ENCODE measurements around the gene CLDN24. TPM values are rescaled to one million over a fixed set of nuclear protein-coding genes. Genes with fewer than 3 reads are reported as not detected.

The CLDN24 gene
- total RNA-seq, 1 donor from 2014 or later = not detected

DNA sequence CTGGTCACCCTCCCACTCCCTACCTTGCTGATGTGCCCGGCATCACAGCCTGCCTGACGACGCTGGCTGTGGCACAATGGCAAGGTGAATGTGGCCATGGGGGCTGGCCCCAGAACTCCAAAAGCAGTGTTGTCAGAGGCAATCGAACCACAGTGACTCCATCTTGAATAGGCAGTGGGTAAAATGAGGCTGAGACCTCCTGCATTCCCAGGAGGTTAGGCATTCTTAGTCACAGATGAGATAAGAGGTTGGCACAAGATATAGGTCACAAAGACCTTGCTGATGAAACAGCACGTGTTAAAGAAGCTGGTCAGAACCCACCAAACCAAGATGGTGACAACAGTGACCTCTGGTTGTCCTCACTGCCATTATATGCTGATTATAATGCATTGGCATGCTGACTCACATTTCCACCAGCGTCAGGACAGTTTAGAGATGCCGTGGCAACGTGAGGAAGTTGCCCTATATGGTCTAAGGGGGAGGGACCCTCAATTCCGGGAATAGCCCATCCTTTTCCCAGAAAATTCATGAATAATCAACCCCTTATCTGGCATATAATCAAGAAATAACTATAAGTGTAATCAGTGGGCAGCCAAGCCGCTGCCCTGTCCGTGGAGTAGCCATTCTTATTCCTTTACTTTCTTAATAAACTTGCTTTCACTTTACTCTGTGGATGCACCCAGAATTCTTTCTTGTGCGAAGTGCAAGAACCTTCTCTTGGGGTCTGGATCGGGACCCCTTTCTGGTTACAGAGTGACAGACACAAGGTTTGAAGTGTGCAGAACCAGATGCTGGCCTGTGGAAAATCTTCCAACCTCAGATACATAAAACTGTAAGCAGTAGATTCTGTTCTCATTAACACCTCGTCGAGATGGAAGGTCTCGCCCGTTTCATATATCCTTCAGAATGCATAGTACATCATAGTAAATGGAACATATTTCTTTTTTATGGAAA is 26.8 kb upstream of the CLDN24 start:
- ATAC-seq = no peak
- DNase-seq (ENCODE audit: low spot score) = peak; percentile 17
- intact Hi-C loops (cut with DNase I) = no loop called here

GRCh38 chr4:183348136-183348535 is 25.9 kb upstream of the CLDN24 start:
- intact Hi-C loops (cut with DNase I) = no loop called here
- DNase-seq (ENCODE audit: low spot score) (peak; percentile 31), ATAC-seq (no peak)

DNA sequence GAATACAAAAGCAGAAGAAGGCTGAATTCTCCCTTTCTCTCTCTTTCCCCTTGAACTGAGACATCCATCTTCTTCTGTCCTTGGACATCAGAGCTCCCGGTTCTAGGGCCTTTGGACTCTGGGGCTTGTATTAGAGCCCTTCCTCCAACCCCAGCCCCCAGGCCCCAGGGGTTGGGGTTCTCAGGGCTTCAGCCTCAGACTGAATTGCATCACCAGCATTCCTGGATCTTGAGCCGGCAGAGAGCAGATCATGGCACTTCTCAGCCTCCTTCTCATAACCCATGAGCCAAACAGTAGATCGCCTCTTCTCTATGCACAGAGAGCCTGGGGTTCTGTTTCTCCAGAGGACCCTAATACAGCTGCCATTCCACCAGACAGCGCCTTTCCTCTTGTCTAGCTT is 25.3 kb upstream of the CLDN24 start:
- intact Hi-C loops (cut with DNase I) = no loop called here
- peak; percentile 13 for DNase-seq (ENCODE audit: low spot score)
- no peak for ATAC-seq

DNA sequence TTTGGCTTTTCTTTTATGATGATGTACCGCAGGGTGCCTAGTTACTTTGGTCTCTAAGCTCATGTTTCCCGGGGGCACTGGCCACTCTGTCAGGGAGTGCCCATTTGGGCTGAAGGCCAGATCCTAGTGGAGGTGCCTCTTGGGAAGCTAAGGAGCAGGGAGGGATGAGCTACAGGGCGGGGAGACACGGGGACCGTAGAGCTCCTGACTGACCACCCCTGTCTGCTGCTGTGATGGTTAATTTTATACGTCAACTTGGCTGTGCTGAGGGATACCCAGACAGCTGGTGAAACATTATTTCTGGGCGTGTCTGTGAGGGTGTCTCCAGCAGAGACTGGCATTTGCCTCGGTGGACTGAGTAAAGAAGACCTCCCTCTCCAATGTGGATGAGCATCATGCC is 24.9 kb upstream of the CLDN24 start:
- ATAC-seq (no peak), DNase-seq (ENCODE audit: low spot score) (peak; percentile 32)
- intact Hi-C loops (cut with DNase I) = no loop called here

DNA sequence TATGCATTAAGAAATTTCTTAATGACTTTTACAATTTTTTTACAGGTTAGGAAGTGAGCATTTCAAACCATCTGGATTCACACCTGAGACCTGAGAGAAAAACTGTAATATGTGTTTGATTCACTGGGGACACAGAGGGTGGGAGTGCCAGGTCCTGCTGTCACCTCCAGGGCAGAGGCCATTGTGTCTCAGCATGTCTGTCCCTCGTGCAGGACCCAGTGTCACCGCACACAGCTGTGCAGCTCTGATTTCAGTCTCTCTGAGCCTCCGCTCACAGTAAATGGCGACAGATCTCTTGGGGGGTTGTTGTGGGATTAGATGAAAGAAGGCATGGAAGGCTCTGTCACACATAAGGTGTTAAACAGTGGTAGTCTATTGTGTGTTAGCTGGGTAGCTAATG is 23.0 kb upstream of the CLDN24 start:
- no peak for DNase-seq (ENCODE audit: low spot score)
- no peak for ATAC-seq
- intact Hi-C loops (cut with DNase I) = no loop called here

DNA sequence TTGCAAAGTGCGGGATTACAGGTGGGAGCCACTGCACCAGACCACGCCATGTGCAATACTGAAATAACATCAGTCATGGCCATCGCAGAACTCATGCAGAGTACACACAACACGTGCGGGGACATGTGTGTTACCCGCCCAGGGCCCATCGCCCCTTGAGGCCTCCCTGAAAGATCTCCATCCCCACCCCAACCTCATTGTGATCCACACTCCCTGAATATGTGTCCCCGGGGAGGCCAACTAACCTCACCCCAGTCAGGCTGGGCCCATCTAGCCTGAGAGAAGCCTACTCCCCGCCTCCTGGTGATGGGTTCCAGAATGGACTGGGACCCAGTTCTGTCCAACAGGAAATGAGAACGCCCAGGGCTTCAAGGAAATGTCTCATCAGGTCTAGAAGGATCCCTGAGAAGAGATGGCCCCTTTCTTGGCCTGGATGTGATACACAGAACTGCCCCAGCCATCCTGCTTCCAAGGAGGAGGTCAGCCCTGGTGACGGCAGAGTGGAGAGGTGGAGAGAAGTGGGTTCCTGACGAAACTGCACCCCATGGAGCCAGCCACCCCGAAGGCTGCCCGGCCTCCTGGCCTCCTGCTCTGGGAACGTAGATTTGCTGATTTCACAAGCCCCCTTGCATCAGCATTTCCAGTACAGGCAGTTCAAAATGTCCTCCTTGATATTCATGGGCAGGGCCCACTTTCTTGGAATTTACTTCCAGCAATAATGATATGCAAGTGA is 22.5 kb upstream of the CLDN24 start:
- DNase-seq (ENCODE audit: low spot score) (no peak), ATAC-seq (no peak)
- intact Hi-C loops (cut with DNase I) = no loop called here

- intact Hi-C loops (cut with DNase I) = no loop called here
- no peak for ATAC-seq
- no peak for DNase-seq (ENCODE audit: low spot score)
Measured at GRCh38 chr4:183343730-183344129, 21.5 kb upstream of the CLDN24 start.

DNA sequence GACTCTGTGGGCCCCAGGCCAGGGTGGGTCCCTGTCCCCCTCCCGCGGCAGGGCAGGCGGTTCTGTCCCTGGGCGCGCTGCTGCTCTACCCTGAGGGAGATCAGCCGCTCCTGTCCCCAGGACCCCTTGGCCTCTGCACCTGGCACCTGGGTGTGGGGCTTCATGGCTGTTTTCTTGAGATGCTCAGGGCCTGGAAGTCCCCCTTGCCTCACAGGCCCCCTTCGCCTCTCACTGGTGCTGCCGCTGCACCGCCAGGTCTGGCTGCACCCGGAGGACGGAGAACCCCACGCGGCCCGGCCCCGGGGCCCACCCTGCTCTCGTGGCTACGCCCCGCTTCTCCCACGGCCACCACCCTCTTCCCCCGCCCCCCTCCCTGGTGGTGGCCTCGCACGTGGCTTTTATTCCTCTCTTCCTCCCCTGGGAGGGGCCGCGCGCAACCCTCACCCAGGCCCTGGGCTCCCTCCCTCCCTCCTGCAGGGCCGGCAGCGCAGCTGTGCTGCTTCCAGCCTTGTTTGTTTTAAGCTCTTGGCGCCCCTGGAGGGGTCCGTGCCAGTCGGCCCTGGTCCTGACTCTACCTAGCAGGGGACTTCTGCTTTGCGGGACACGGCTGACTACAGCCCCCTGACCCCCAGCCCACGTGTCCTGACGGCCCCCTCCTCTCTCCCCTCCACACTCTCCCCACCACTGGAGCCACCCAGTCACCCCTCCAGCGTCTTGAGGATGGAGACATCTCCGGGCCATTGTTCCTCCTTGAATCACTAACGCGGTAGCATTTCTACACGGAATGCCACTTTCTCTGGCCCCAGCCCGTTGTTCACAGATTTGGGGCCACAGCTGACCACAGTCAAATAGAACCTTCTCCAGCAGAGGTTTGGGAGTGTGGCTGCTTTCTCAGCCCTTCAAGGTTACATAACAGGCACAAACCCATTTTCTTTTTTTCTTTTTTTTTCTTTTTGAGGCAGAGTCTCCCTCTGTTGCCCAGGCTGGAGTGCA is 20.6 kb upstream of the CLDN24 start:
- ATAC-seq (peak; percentile 73), DNase-seq (ENCODE audit: low spot score) (peak; percentile 58)
- intact Hi-C loops (cut with DNase I) = no loop called here

GRCh38 chr4:183337833-183338232 is 15.6 kb upstream of the CLDN24 start:
- intact Hi-C loops (cut with DNase I) = no loop called here
- DNase-seq (ENCODE audit: low spot score) = no peak
- no peak for ATAC-seq

GRCh38 chr4:183337349-183337748 is 15.1 kb upstream of the CLDN24 start:
- intact Hi-C loops (cut with DNase I) = no loop called here
- no peak for ATAC-seq
- DNase-seq (ENCODE audit: low spot score) = no peak

DNA sequence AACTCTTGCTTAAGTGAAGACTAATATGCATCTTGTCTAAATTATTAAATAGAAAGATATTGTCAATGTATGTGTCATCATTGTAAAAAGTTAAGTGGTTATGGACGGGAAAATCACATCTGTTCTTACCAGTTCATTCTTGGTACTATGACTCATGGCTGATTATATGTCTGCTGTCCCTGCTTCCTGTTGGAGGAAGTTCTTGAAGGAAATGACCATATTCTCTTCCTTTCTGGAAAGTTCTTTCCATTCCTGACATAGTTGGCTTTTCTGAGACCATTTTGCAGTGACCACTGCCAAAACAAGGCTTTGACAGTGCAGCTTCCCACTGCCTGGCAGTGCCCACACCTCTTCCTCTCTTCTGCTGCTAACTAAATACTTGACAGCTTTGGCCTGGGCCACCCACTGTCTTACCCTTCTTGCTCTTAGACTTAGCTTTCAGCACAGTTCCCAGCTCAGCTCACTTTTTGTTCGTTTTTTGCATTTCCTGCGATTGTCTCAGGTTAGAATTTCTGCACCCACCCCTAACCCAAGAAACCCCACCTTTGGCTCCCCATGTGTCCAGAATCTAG is 13.2 kb upstream of the CLDN24 start:
- intact Hi-C loops (cut with DNase I) = no loop called here
- no peak for ATAC-seq
- DNase-seq (ENCODE audit: low spot score) = no peak

- no peak for DNase-seq (ENCODE audit: low spot score)
Measured at GRCh38 chr4:183333983-183334382, 11.8 kb upstream of the CLDN24 start.

DNA sequence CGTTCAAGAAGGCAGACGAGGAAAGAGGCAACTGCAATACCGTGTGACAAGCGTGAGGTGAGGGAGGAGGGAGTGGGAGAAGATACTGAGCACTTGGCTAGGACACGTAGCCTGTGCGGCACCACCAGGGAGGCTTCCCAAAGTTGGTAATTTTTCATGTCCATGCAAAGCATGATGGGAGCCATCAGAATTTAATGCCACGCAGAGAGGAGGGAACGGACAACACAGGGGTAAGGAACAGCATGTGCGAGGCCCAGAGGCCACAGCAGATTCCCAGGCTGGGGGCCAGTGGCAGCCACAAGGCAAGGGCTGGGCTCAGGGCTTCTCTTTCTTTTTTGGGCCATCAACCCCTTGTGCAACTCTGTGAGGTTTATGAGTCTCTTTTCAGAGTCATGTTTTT is 11.0 kb upstream of the CLDN24 start:
- intact Hi-C loops (cut with DNase I) = no loop called here
- DNase-seq (ENCODE audit: low spot score) = no peak
- ATAC-seq = no peak

More at GRCh38 chr4:183333983-183334382, 11.8 kb upstream of the CLDN24 start:
- intact Hi-C loops (cut with DNase I) = no loop called here
- ATAC-seq = no peak

DNA sequence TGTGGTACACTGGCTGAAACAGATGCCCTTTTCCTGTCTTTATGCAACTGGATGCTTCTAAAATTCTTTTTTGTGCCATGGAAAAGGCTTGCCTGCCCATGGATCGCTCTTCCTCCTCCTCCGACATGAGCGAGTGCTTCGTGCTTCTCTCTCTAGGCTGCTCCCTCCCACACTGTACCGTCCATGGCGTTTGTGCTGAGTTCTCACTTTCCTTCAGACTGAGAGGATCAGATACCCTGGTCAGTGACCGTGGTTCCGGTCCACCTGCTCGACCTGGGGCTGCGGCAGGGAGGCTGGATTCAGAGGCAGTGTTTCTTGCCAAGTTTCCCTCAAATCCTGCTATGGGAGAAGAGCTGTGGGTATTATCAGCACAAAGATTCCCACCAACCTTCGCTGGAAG is 10.2 kb upstream of the CLDN24 start:
- intact Hi-C loops (cut with DNase I) = no loop called here
- DNase-seq (ENCODE audit: low spot score) = no peak
- no peak for ATAC-seq

GRCh38 chr4:183330841-183331240 is 8.6 kb upstream of the CLDN24 start:
- ATAC-seq (no peak), DNase-seq (ENCODE audit: low spot score) (no peak)
- intact Hi-C loops (cut with DNase I) = no loop called here

DNA sequence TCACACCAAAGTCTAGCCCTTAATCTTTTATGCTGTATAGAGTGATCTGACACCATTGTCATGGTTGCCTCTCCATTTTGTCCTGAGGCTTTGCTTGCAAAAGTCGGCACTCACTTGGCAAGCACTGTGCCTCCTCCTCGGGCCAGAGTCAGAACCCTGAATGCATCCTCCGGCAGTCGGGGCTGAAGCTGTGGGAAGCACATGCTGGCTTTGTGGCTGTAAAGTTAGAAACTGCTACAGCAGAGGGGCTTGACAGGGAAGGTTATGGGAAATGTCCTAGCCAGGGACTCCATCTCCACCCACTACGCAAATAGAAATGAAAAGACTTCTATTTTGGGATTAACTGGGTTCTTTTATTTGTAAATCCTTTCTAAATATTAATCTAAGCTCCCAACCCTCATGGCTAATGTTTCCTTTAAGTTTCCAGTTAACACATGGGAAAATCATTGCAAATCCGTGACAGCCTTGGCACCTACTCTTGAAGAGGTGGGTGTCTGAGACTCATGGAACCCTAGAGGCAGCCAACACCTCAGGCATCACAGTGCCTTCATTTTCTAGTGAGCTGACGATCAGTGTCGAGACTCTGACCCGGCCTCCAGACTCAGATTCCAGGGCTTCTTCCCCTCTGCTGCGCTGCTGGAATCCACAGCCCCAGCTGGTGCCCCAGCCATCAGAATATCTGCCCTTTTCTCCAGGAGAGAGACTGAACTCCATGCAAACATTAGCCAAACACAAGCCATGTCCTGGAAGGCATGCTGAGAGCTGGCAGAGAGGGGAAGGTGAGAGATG is 7.9 kb upstream of the CLDN24 start:
- intact Hi-C loops (cut with DNase I) = no loop called here
- no peak for DNase-seq (ENCODE audit: low spot score)
- ATAC-seq = no peak

DNA sequence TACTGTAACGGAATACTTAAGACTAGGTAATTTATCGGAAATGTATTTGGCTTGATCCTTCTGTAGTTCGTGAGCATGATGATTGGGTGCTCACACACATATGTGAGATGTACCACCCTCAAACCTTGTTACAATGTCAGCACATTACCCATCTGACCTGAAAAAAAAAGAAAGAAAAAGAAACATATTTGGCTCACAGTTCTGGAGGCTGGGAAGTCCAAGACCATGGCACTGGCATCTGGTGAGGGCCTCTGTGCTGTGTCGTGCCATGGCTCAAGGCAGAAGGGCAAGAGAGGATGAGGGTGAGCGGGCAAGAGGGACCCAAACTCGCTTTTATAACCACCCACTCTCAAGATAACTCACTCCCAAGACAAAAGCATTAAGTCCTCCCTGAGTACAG is 7.0 kb upstream of the CLDN24 start:
- intact Hi-C loops (cut with DNase I) = no loop called here
- DNase-seq (ENCODE audit: low spot score) (no peak), ATAC-seq (no peak)

DNA sequence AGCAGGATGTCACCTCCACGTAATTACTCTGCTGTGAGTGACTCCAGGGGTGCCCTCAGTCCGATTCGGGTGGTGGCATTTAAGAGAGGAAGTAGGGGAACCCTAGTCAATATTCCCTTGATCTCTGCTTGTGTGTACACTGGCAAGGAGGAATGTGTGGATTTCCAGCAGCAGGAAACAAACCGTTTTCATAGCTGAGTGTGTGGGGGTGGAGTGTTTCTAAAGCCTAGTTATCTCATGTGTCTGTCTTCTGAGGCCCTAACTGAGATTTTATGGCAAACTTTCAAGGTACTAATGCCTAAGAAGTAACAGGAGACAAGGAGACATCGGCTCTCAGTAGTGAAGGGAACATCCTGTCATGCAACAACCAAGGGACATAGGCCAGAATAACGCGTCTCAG is 6.6 kb upstream of the CLDN24 start:
- ATAC-seq (no peak), DNase-seq (ENCODE audit: low spot score) (no peak)
- intact Hi-C loops (cut with DNase I) = no loop called here
